Measurements from ENCODE around the gene SDC1. TPM values are rescaled to one million over a fixed set of nuclear protein-coding genes. Genes with fewer than 3 reads are reported as not detected.

The SDC1 gene
- total RNA-seq, 1 experiment from 2014 or later = 127 TPM

Other genes with a start within 250 kb of the SDC1 start
- 4.0 and 4.7 TPM in 2 replicates for gene WDR35, start 235.0 kb downstream of the SDC1 start, total RNA-seq (2014; rRNA removed; shearing (Covaris generic))
- 0.81 and 1.3 TPM in 2 replicates for gene MATN3, start 212.5 kb downstream of the SDC1 start, total RNA-seq (2014; rRNA removed; shearing (Covaris generic))
- 211 and 216 TPM in 2 replicates for gene LAPTM4A, start 173.5 kb downstream of the SDC1 start, total RNA-seq (2014; rRNA removed; shearing (Covaris generic))
- 15.5 and 25.6 TPM in 2 replicates for gene PUM2, start 125.7 kb upstream of the SDC1 start, total RNA-seq (2014; rRNA removed; shearing (Covaris generic))
- gene RHOB, start 221.9 kb upstream of the SDC1 start, total RNA-seq (2014; rRNA removed; shearing (Covaris generic)) = 81.9 and 102 TPM in 2 replicates